SKM-1 (cell line): ENCODE results near the gene SNRNP70.

Experiments used
- DNase-seq: peaks from one replicate; lab custom pipeline; 2025; ENCODE audit not compliant: unreplicated experiment; lab: John Stamatoyannopoulos, UW

The SNRNP70 gene

DNA sequence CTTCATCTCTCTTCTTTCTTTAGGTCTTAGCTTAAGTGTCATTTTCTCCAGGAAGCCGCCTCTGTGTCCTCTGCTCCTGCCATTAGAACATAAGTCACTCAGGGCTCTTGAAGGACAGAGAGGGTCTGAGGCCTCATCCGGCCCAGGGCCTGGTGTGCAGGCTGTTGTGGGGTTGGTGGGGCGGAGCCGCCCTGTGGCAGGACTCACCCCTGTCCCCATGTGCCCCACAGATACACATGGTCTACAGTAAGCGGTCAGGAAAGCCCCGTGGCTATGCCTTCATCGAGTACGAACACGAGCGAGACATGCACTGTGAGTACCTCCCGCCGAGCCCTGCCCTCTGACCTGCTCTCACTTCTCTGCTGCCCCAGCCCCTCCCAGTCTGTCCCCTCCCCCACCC lies 15.9 kb downstream of the SNRNP70 start:
- DNase-seq = no peak

DNA sequence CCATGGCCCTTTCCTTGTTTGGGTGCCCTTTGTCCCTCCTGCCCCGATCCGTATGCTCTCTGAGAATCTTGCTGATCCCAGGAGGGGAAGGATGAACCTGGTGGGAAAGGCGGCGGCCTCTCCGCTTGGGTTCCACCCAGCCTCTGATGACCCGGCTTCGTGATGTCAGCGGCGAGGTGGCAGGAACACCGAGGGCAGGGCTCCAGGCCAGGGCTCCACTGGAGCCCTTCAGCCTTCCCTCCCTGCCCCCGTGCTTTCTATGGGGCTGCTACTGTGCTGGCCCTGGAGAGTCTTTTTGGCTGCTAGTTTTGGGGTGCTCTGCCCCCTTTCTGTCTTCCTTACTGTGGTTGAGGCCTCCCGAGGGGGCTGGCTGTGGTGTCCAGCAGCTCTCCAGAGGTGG lies 17.1 kb downstream of the SNRNP70 start:
- DNase-seq = no peak

DNA sequence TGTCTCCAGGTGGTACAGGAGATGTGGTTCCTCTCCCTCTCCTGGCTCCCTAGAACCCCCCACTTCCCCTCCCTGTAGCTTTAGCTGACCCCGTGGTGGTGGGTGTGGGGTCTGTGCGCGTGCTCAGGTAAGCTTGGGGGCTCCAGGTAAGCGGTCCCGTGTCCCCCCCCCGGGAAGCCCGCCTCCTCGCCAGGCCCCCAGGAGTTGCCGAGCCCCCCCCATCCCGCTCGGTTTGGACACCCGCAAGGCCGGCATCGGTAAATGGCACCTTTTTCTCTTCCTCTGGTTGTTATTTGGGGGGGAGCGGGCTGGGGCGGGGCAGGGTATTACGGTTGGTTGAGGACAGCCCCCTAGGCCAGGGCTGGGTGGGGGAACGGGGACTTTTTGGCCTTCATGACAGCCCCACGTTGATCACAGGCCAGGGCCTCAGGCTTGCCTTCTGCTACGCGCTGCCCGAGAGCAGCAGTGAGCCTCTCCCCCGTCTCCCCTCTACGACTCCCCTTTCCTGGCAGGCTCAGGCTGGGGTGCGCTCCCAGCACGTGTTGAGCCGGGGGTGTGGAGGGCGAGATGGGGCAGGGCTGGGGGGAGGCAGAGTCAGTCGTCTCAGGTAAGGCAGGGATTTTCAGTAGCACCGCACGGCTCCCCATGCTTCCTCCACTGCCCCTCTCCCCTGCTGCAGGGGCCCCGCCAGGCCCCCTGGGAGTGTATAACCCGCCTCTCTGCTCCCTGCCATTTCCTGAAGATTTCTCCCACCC lies 18.3 kb downstream of the SNRNP70 start:
- DNase-seq = no peak

- DNase-seq = no peak
Measured at GRCh38 chr19:49104229-49104864, 19.1 kb downstream of the SNRNP70 start.

DNA sequence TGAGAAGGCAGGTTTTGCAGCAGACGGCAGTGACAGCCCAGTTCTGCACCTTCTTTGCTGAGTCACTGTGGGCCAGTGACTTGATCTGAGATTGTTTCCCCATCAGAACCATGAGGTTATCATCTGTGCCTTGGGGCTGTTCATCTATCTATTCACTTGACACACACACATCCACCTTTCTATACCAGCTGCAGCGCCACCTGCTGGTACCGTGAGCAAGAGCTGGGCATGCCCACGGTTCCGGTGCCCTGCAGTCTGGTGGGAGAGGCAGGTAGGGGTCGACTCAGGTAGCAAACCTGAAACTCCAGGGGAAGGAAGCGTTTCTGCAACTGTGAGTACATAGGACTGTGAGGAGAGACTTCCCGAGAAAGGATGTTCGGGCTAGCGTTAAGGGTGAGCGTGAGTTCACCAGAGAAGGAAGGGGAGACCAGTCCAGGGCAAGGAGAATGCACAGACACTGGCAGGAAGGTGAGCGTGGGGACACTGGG lies 21.4 kb downstream of the SNRNP70 start:
- DNase-seq = no peak

GRCh38 chr19:49107625-49108459 lies 22.6 kb downstream of the SNRNP70 start:
- no peak for DNase-seq

- DNase-seq = no peak
Measured at GRCh38 chr19:49109051-49109450, 23.8 kb downstream of the SNRNP70 start.

GRCh38 chr19:49109569-49110233 lies 24.4 kb downstream of the SNRNP70 start:
- DNase-seq = no peak

DNA sequence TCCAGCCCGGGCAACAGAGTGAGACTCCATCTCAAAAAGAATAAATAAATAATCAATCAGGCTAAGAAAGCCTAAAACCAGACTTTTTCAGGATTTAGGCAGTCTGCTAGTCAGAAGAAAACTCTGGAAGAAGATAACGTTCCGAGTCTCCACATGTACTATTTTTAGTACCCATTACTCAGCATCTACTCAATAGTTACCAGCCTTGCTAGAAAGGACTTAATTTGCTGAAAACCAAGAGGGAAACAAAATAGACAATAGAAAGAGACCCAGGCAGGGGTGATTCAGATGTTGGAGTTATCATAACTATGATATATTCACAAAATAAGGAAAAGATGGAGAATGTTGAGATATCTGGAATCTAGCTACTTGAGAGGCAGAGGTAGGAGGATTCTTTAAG lies 25.3 kb downstream of the SNRNP70 start:
- DNase-seq = no peak

- no peak for DNase-seq
Measured at GRCh38 chr19:49111218-49111998, 26.2 kb downstream of the SNRNP70 start.

DNA sequence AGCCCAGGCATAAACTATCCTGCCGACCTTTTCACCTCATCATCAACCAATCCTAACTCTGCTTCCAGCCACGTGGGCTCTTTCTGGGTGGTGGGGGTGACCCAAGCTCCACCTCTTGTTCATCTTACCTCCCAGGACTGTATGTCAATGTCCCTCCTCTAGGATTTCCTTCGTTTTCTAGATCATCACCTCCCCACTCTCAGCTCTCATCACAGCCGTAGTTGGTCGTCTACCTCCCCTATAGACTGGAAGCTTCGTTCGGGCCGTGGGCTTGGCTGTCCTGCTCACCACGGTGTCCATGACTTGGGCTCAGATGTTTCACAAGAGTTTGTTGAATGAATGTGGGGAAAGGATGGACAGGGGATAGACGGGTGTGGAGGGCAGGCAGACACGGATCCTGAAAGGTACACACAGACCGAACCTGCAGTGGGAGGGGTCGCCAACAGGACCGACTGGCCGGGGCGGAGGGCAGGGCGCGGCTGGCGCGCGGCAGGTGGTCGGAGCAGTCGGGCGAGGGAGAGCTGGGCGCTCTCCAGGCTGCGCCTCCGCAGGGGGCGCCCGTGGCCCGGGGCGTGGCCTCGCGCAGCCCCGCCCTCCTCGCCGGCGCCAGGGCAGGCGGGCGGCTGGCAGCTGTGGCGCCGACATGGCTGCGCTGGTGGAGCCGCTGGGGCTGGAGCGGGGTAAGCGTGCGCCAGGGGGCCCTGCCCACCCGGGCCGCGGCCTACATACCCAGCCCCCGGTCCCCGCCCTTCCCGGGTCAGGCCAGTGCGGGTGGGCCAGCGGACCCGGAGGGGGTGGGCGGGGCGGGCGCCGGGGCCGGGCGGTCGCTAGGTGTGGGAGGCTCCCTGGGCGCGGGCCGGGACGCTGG lies 28.7 kb downstream of the SNRNP70 start, which contains the start of gene LIN7B:
Gene LIN7B (plus strand): TSS at position 609 of the 868 bp plus-strand sequence. CDS start 35 bp downstream, at position 644.
- DNase-seq = no peak

DNA sequence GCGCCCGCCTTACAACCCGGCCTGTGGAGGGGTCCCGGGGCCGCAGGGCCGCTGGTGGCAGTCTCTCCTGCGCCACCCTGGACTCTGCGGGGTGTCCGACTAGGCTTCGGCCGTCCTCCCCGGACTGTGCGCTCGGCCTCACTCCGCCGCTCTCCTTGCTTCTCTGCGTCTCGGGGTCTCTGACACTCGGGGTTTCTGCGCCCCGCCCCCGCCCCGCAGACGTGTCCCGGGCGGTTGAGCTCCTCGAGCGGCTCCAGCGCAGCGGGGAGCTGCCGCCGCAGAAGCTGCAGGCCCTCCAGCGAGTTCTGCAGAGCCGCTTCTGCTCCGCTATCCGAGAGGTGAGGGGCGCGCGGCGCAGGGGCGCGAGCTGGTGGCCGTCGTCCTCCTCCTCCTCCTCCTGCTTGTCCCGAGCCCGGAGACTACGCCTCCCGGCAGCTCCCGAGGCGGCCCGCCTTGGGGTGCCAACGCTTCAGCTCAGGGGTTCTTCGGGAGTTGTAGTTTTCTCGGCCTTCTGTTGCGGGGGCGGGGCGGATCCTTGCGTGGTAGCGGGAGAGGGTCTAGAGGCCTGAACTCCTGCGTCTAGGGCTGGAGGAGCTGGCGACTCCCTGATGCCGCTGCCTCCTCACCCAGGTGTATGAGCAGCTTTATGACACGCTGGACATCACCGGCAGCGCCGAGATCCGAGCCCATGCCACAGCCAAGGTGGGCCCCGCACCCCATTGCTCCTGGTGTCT lies 29.5 kb downstream of the SNRNP70 start:
- DNase-seq = no peak

DNA sequence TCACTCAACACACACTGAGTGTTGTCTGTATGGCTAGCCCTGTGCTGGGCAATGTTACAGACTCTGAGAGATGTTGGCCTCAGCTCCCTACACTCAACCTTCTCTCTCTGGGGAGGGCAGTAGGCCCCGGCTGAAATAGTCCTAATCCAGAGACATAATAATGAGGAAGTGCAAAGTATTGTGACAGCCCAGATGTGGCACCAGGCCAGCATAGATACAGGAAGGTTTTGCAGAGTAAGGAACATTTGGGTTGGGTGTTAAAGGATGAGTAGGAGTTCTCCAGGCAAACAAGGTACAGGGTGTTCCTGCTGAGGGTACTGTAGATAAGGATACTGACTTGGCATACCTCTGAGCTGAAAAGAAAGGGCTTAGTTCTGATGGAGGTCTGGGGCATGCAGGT lies 31.3 kb downstream of the SNRNP70 start:
- DNase-seq = no peak

DNA sequence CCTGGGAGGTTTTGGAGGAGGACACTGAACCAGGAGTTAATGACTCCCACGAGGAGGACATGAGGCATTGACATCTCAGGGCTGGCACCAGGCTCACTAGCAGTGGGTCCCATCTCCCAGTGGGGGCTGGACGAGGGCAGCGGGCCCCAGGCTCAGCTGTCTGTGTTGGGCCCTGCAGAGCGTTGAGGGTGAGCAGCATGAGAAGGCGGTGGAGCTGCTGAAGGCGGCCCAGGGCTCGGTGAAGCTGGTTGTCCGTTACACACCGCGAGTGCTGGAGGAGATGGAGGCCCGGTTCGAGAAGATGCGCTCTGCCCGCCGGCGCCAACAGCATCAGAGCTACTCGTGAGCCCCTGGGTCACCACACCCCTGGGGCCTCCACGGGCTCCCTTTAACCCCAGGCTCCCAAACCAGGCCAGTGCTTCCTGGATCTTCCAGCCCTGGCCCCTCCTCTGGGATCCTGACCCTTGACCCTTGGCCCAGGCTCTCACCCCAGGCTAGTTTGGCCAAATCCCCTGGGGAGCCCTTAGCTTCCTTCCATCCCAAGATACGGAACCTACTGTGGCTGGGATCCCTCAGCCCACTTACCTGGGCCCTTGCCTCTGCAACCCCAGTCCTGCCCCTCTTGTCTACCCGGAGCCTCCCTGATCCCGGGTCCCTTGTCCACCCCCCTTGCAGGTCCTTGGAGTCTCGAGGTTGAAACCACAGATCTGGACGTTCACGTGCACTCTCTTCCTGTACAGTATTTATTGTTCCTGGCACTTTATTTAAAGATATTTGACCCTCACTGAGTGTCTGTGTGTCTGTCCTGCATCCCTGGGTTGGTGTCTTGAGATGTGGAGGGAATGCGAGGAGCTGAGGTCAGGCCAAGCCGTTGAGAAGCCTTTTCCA lies 32.7 kb downstream of the SNRNP70 start:
- no peak for DNase-seq

DNA sequence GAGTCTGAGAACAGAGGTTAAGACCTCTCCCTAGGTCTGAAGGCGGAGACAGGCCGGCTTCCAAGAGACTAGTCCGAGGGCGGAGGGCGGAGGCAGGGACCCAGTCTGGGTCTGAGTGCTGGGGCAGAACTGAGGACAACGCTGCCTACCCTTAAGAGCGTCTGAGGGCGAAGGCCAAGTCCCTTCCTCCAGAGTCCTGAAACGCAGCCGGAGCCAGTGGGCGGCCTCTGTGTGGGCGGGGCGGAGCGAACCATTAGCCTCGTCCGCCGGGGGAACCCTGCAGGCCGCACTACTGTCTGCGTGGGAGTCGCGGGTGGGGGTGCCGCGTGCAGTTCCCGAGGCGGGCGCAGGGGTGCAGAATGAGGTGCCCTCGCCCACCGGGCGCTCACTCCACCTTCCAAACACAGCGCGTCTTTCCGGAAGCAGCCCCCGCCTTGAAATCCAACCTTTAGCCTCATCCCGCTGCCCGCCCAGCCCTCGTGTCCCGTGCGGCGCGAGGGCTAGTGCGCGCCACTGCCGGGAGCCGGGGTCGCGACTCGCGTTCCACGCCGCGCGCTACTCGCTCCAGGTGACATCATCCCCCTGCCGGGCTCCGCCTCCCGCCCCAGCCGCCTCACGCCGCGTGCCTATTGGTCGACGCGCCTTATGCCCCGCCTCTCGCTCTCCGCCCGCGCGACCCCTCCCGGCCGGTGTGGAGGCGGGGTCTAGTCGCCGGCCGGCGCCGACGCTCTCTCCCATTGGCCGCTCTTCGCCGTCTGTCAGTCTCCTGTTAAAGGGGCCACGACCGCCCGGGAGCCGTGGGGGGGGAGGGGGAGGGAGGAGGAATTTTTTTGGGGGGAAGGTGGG lies 33.5 kb downstream of the SNRNP70 start, which contains the start of gene C19orf73:
Gene C19orf73 (minus strand): TSS at position 579 of the 846 bp plus-strand sequence. CDS start 121 bp downstream, at position 458.
- peak; percentile 55 for DNase-seq
